Endothelial cell of umbilical vein (primary cell): Measurements from ENCODE around the gene PRR5. TPM values are rescaled to one million over a fixed set of nuclear protein-coding genes. Genes with fewer than 3 reads are reported as not detected.

Experiments
- BruUV-seq: library from RNA; stranded (reverse); fragments of 400-500 nt; replicated peaks from 2 replicates; lab custom pipeline; 2021; lab: Mats Ljungman, UMichigan
- CTCF ChIA-PET: fragments of 300-600, 350-600 bp; sonication (Branson Sonifier 250); formaldehyde crosslinking; loops from one replicate; lab custom pipeline; 2021; ENCODE audit warnings: antibody characterized with exemption, inconsistent platforms; lab: Charles Lee
- POLR2A ChIA-PET: fragments of 300-600, 350-600 bp; sonication (Branson Sonifier 250); formaldehyde crosslinking; loops from one replicate; lab custom pipeline; 2021; ENCODE audit warnings: antibody characterized with exemption, inconsistent platforms; lab: Charles Lee
- DNase-seq: peaks from one replicate; pipeline ENCODE4 v3.0.0-alpha.2; 2011; ENCODE audit warnings: low read depth, low spot score
- FAIRE-seq: peaks from 2 replicates; lab custom pipeline; 2011; peaks lifted over from hg19 to GRCh38; lab: Jason Lieb, UNC
- H2AFZ ChIP-seq: 2 replicates; pipeline ENCODE4 v1.6.0; 2012; ENCODE audit warnings: low read depth, low read length, control low read depth, inconsistent platforms
- H3K27ac ChIP-seq: 2 replicates; pipeline ENCODE4 v1.5.1; 2011; ENCODE audit warnings: low read depth, mild to moderate bottlenecking, control low read depth, low read length, moderate library complexity; ENCODE audit not compliant: insufficient read depth
- H3K27me3 ChIP-seq, 2 experiments: 2 replicates each; pipeline versions ENCODE4 v1.6.0 to v1.6.1; 2011; ENCODE audit warnings: low read length in 2 of 2, mixed read lengths in 1 of 2; ENCODE audit not compliant: control insufficient read depth in 2 of 2, insufficient read depth in 2 of 2
- H3K36me3 ChIP-seq, 2 experiments: 2 replicates in 1 of 2; 3 replicates in 1 of 2; pipeline ENCODE4 v1.5.1; 2011; ENCODE audit warnings: low read length in 2 of 2, mild to moderate bottlenecking in 1 of 2, moderate library complexity in 1 of 2; ENCODE audit not compliant: control insufficient read depth in 2 of 2, insufficient read depth in 2 of 2; ENCODE audit errors: extremely low read depth in 1 of 2
- H3K4me1 ChIP-seq: 3 replicates; pipeline ENCODE4 v1.5.1; 2011; ENCODE audit warnings: mild to moderate bottlenecking, low read length; ENCODE audit not compliant: control insufficient read depth, insufficient read depth; ENCODE audit errors: extremely low read depth
- H3K4me2 ChIP-seq: 2 replicates; pipeline ENCODE4 v1.6.1; 2011; ENCODE audit warnings: low read length, control low read depth, mixed read lengths; ENCODE audit not compliant: insufficient read depth
- H3K4me3 ChIP-seq, 3 experiments: fragments of 200-600 bp in 1 of 3; sonication (generic), shearing (Covaris generic) in 1 of 3; replicated peaks in 1 of 3; 2 replicates each; pipeline ENCODE4 v1.5.1; 2011 to 2016; ENCODE audit warnings: control low read depth in 3 of 3, low read length in 3 of 3, mild to moderate bottlenecking in 2 of 3, inconsistent platforms in 1 of 3, low read depth in 1 of 3, moderate library complexity in 1 of 3; ENCODE audit not compliant: insufficient read depth in 1 of 3
- H3K79me2 ChIP-seq: 2 replicates; pipeline ENCODE4 v1.6.0; 2012; ENCODE audit warnings: low read length, inconsistent platforms; ENCODE audit not compliant: control insufficient read depth, insufficient read depth
- H3K9ac ChIP-seq: replicated peaks from 2 replicates; pipeline ENCODE3; 2011; ENCODE audit warnings: low read length, control low read depth; ENCODE audit not compliant: insufficient read depth; ENCODE audit errors: extremely low read depth
- H3K9me1 ChIP-seq: replicated peaks from 3 replicates; pipeline ENCODE4 v1.6.0; 2011; ENCODE audit warnings: mild to moderate bottlenecking, low read length; ENCODE audit not compliant: control insufficient read depth, insufficient read depth; ENCODE audit errors: extremely low read depth
- H3K9me3 ChIP-seq: replicated peaks from 2 replicates; pipeline ENCODE4 v1.5.1; 2012; ENCODE audit warnings: low read length, inconsistent platforms; ENCODE audit not compliant: control insufficient read depth, insufficient read depth
- H4K20me1 ChIP-seq: replicated peaks from 2 replicates; pipeline ENCODE3; 2011; ENCODE audit warnings: mild to moderate bottlenecking, low read length; ENCODE audit not compliant: control insufficient read depth, insufficient read depth; ENCODE audit errors: extremely low read depth
- JUN ChIP-seq: IDR thresholded peaks from 2 replicates; pipeline ENCODE4 v1.6.1; 2011; ENCODE audit warnings: borderline replicate concordance, low read depth; ENCODE audit not compliant: insufficient read length, insufficient read depth
- MYC ChIP-seq: IDR thresholded peaks from one replicate; pipeline ENCODE4 v1.6.1; 2011; ENCODE audit warnings: mild to moderate bottlenecking, low read depth, low read length
- dilution Hi-C: fragments of 300-500 bp; cut with MboI; formaldehyde crosslinking; loops from one replicate; pipeline ENCODE4 v1.15.0; 2019; ENCODE audit warnings: low sequenced_read_pairs; ENCODE audit not compliant: extremely low pct_ligation_motif_present
- intact Hi-C: fragments of 100-400 bp; cut with micrococcal nuclease; formaldehyde crosslinking; loops from one replicate; pipeline ENCODE4 v1.10.0; 2022
- polyA plus RNA-seq, 4 experiments: library from polyadenylated mRNA; depleted of rRNA in 3 of 4; stranded (reverse) in 3 of 4; unstranded in 1 of 4; fragments of >200 nt; gene quantifications; 2 replicates each; pipeline versions ENCODE4 v1.2.1 to v1.2.3, GENCODE V29; 2011 to 2012; ENCODE audit warnings: missing spikeins in 1 of 4
- total RNA-seq: library from RNA; stranded (reverse); gene quantifications from 2 replicates; pipeline ENCODE4 v1.2.3, GENCODE V29; 2021

PRR5 gene
- total and polyA plus RNA-seq, 2 donors (not counting 3 experiments of a cell fraction or from before 2014, with no cell fraction given): 4.3 to 9.0 TPM

GRCh38 chr22:44786136-44786535 lies 84.1 kb downstream of the PRR5 start:
- Histone ChIP-seq H3K27ac (no peak overlapping the region), H3K9me1 (no peaks in the 10 kb centered on the region), H3K4me3 (no peak overlapping the region), H4K20me1 (no peaks in the 10 kb centered on the region), H3K27me3 (no peaks in the 10 kb centered on the region), H3K9me3 (no peaks in the 10 kb centered on the region), H3K4me2 (no peak overlapping the region), H3K79me2 (no peaks in the 10 kb centered on the region), H3K4me1 (no peaks in the 10 kb centered on the region), H3K36me3 (no peaks in the 10 kb centered on the region), H3K9ac (no peak overlapping the region), H2AFZ (no peak overlapping the region)
- ChIA-PET CTCF (no interaction called here), POLR2A (no interaction called here)
- BruUV-seq: no TSS peak
- dilution Hi-C loops (no loop called here), intact Hi-C loops (no loop called here)
- DNase-seq (no peak), FAIRE-seq (no peak)
- no peak for TF ChIP-seq MYC

- no peak overlapping the region for H3K27ac ChIP-seq
- ChIA-PET CTCF (no interaction called here), POLR2A (no interaction called here)
- BruUV-seq: no TSS peak
- no peak overlapping the region for H2AFZ ChIP-seq
- no peak overlapping the region for H3K4me3 ChIP-seq
- FAIRE-seq: no peak
- H3K27me3 ChIP-seq: no peaks in the 10 kb centered on the region
- no peak overlapping the region for H3K4me2 ChIP-seq
- DNase-seq: no peak
- H3K36me3 ChIP-seq: no peaks in the 10 kb centered on the region
- H3K9me3 ChIP-seq: no peaks in the 10 kb centered on the region
- H3K9me1 ChIP-seq: no peaks in the 10 kb centered on the region
- H4K20me1 ChIP-seq: no peaks in the 10 kb centered on the region
- H3K4me1 ChIP-seq: no peaks in the 10 kb centered on the region
- H3K9ac ChIP-seq: no peak overlapping the region
- dilution Hi-C loops: no loop called here
- intact Hi-C loops: no loop called here
- no peak for TF ChIP-seq JUN
- no peaks in the 10 kb centered on the region for H3K79me2 ChIP-seq
Measured at GRCh38 chr22:44786610-44787009, 84.6 kb downstream of the PRR5 start.

Other genes with a start within 250 kb of the PRR5 start
- 18.6 and 19.8 TPM in 2 replicates for gene RTL6, start 204.0 kb upstream of the PRR5 start, total RNA-seq
- 17.5 and 20.2 TPM in 2 replicates for gene RTL6, start 204.0 kb upstream of the PRR5 start, polyA plus RNA-seq
- not detected in 2 replicates for gene ARHGAP8, start 50.4 kb downstream of the PRR5 start, total RNA-seq
- gene ARHGAP8, start 50.4 kb downstream of the PRR5 start, polyA plus RNA-seq: not detected in 2 replicates